Ovary (tissue), 9 donors: ENCODE measurements around the gene GAS1. TPM values are rescaled to one million over a fixed set of nuclear protein-coding genes. Genes with fewer than 3 reads are reported as not detected.

Experiments
- DNase-seq, 5 donors: peaks; one replicate each; pipeline ENCODE4 v3.0.0-alpha.2; 2019 to 2020
- H3K27ac ChIP-seq, 2 donors: fragments of 200-600 bp; one replicate each; pipeline versions ENCODE4 v1.5.1 to v1.8.0; 2019 to 2022
- H3K27me3 ChIP-seq: fragments of 200-600 bp; one replicate; pipeline ENCODE4 v1.8.0; 2022
- H3K36me3 ChIP-seq: fragments of 200-600 bp; sonication (generic); one replicate; pipeline ENCODE4 v1.5.1; 2019
- H3K4me1 ChIP-seq: one replicate; pipeline ENCODE4 v1.8.1; 2013; ENCODE audit warnings: mild to moderate bottlenecking, moderate library complexity; ENCODE audit not compliant: insufficient read depth
- H3K4me3 ChIP-seq: fragments of 200-600 bp; sonication (generic); one replicate; pipeline ENCODE4 v1.5.1; 2017
- H3K9me3 ChIP-seq, 2 donors: fragments of 200-600 bp in 1 of 2; sonication (generic) in 1 of 2; one replicate each; pipeline versions ENCODE4 v1.5.1 to v1.8.1; 2013 to 2019; ENCODE audit warnings: mild to moderate bottlenecking in 1 of 2, moderate library complexity in 1 of 2
- EP300 ChIP-seq: sonication (generic); formaldehyde crosslinking; IDR thresholded peaks from one replicate; pipeline ENCODE4 v1.6.1; 2017; ENCODE audit warnings: antibody characterized with exemption
- POLR2A ChIP-seq: fragments of 450-650 bp; IDR thresholded peaks from one replicate; pipeline ENCODE4 v1.6.1; 2017; ENCODE audit warnings: antibody characterized with exemption, mild to moderate bottlenecking, moderate library complexity
- WGBS, 3 donors: extraction: QIAGEN DNeasy Blood & Tissue Kit in 1 of 3; methylation state at CpG; one replicate each; pipeline versions ENCODE4 v1.1.5 to v1.1.7; 2013 to 2017; 5-methylcytosine and 5-hydroxymethylcytosine counted together
- intact Hi-C, 4 donors: fragments of 100-400 bp; cut with DNase I; formaldehyde crosslinking; loops; one replicate each; pipeline versions ENCODE4 v1.11.0 to v1.15.1; 2022 to 2023
- polyA plus RNA-seq, 2 donors: library from polyadenylated mRNA; stranded (reverse); fragments of 200-250 nt in 1 of 2; fragments of 350-450 nt in 1 of 2; fragmentation: Illumina TruSeq in 1 of 2; extraction: RNeasy Lipid Tissue Mini Kit (QIAGEN cat#74804) in 1 of 2; gene quantifications; one replicate each; pipeline ENCODE4 v1.2.3, GENCODE V29; 2013 to 2014
- total RNA-seq, 7 donors: library from RNA; depleted of rRNA in 2 of 7; stranded (reverse); fragments of >200 nt in 2 of 7; fragmentation: NEBNext Ultra II Directional in 3 of 7; extraction: Animal tissue kit (Norgen Biotek cat#: 25700) in 3 of 7; gene quantifications; one replicate each; pipeline versions ENCODE4 v1.1.0 to v1.2.4, GENCODE V29; 2016 to 2023
- TF ChIP-seq, protein P1 (sequence below), 3 donors: fragments of 450-650 bp in 2 of 3; fragments of 200-600 bp in 1 of 3; IDR thresholded peaks; one replicate each; pipeline versions ENCODE4 v1.5.1 to v1.8.0; 2016 to 2022; ENCODE audit warnings: antibody characterized with exemption in 3 of 3, mild to moderate bottlenecking in 1 of 3
- donor health status: DM: no; HTN: no; CAD: no; lungs with moderate emphysema.
- donor health status: DM: no; HTN: no; CAD: no.
- donor health status: Bipolar disorder and iron deficiency.
- donor health status: DM: yes; HTN: yes; CAD: no.
- donor health status: DM: no; HTN: no; CAD: no.
- donor health status: DM: yes; HTN: yes; CAD: no.

The GAS1 gene
- total and polyA plus RNA-seq, 9 donors: 30.9 to 251 (median 79.6) TPM

- Histone ChIP-seq H3K4me3 (peak overlapping the region; percentile 65), H3K4me1 (no peaks in the 10 kb centered on the region), H3K36me3 (no peaks in the 10 kb centered on the region), H3K27me3 (no peaks in the 10 kb centered on the region), H3K9me3 (no peaks in the 10 kb centered on the region), H3K27ac (no peak overlapping the region)
- WGBS, 3 donors: 66 to 78% (median 69%) methylated on average over 10 of the region's 10 CpGs
- TF ChIP-seq EP300: no peak
- TF ChIP-seq, protein P1, sequence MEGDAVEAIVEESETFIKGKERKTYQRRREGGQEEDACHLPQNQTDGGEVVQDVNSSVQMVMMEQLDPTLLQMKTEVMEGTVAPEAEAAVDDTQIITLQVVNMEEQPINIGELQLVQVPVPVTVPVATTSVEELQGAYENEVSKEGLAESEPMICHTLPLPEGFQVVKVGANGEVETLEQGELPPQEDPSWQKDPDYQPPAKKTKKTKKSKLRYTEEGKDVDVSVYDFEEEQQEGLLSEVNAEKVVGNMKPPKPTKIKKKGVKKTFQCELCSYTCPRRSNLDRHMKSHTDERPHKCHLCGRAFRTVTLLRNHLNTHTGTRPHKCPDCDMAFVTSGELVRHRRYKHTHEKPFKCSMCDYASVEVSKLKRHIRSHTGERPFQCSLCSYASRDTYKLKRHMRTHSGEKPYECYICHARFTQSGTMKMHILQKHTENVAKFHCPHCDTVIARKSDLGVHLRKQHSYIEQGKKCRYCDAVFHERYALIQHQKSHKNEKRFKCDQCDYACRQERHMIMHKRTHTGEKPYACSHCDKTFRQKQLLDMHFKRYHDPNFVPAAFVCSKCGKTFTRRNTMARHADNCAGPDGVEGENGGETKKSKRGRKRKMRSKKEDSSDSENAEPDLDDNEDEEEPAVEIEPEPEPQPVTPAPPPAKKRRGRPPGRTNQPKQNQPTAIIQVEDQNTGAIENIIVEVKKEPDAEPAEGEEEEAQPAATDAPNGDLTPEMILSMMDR (IDR thresholded peaks at IDR 0.05): no peak
- no peak for TF ChIP-seq POLR2A
- intact Hi-C loops: loop anchor here in 3 of 4 donors (10.0 kb wide), 2 partner anchors 122 to 382 kb away; no protein-coding TSS in a partner anchor
- no peak for DNase-seq
Observed at GRCh38 chr9:86942281-86943200, 4.8 kb downstream of the GAS1 start.

GRCh38 chr9:86941197-86941596 lies 6.1 kb downstream of the GAS1 start:
- intact Hi-C loops: loop anchor here in 3 of 4 donors (10.0 kb wide), 2 partner anchors 124 to 384 kb away; no protein-coding TSS in a partner anchor
- WGBS, 3 donors: 84 to 94% (median 88%) methylated on average over 2 of the region's 2 CpGs
- no peaks in the 10 kb centered on the region for H3K36me3 ChIP-seq

DNA sequence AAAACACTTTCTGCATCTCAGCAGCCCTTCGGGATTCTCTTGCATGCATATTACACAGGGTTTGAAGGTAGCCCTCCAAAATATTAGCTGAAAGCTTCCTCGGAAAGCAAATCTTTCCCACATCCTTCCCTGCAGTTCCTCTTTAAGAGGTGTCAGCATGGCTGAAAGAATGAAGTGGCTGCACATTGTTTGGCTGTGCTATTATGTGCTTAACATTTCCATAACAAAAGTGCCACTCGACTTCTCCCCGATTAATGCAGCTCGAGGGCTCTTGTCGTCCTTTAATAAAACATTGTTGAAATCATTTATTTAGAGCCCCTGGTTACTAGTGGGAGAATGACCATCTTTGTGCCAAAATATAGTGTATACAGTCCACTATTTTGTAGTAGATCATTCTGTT lies 6.5 kb downstream of the GAS1 start:
- TF ChIP-seq POLR2A (no peak), EP300 (no peak)
- TF ChIP-seq, protein P1 (IDR thresholded peaks at IDR 0.05): no peak
- H3K36me3 ChIP-seq: no peaks in the 10 kb centered on the region

More at GRCh38 chr9:86941197-86941596, 6.1 kb downstream of the GAS1 start:
- no peak for TF ChIP-seq EP300
- TF ChIP-seq POLR2A: no peak
- TF ChIP-seq, protein P1 (IDR thresholded peaks at IDR 0.05): no peak
- H3K27me3 ChIP-seq: no peaks in the 10 kb centered on the region
- DNase-seq: no peak
- H3K27ac ChIP-seq: no peak overlapping the region
- H3K9me3 ChIP-seq: no peaks in the 10 kb centered on the region
- no peak overlapping the region for H3K4me3 ChIP-seq
- H3K4me1 ChIP-seq: no peaks in the 10 kb centered on the region

GRCh38 chr9:86939891-86940290 lies 7.4 kb downstream of the GAS1 start:
- 90 to 97% (median 91%) methylated on average over 1 of the region's 1 CpG for WGBS, 3 donors

More for the DNA sequence above, 6.5 kb downstream of the GAS1 start:
- H3K4me1 ChIP-seq: no peaks in the 10 kb centered on the region
- H3K27ac ChIP-seq: no peak overlapping the region
- no peak for DNase-seq
- H3K4me3 ChIP-seq: no peak overlapping the region
- H3K27me3 ChIP-seq: no peaks in the 10 kb centered on the region
- no peaks in the 10 kb centered on the region for H3K9me3 ChIP-seq
- intact Hi-C loops: loop anchor here in 3 of 4 donors (10.0 kb wide), 2 partner anchors 124 to 384 kb away; no protein-coding TSS in a partner anchor
- 80 to 83% (median 81%) methylated on average over 6 of the region's 6 CpGs for WGBS, 3 donors

More at GRCh38 chr9:86939891-86940290, 7.4 kb downstream of the GAS1 start:
- no peak overlapping the region for H3K4me3 ChIP-seq
- no peaks in the 10 kb centered on the region for H3K4me1 ChIP-seq
- TF ChIP-seq EP300 (no peak), POLR2A (no peak)
- TF ChIP-seq, protein P1 (IDR thresholded peaks at IDR 0.05): no peak
- no peak for DNase-seq
- intact Hi-C loops: loop anchor here in 3 of 4 donors (10.0 kb wide), 2 partner anchors 125 to 385 kb away; no protein-coding TSS in a partner anchor
- H3K27me3 ChIP-seq: no peaks in the 10 kb centered on the region
- H3K9me3 ChIP-seq: no peaks in the 10 kb centered on the region
- H3K27ac ChIP-seq: no peak overlapping the region
- H3K36me3 ChIP-seq: no peaks in the 10 kb centered on the region
